SW 1271 (cell line): ENCODE data around the gene TPPP.

ENCODE experiments used
- DNase-seq, 2 experiments: peaks; one replicate each; lab custom pipeline; 2025; lab: John Stamatoyannopoulos, UW

TPPP gene

GRCh38 chr5:665541-665955 lies 27.6 kb downstream of the TPPP start:
- peak in 1 of 2 experiments; percentile 29 for DNase-seq

GRCh38 chr5:664994-665360 lies 28.2 kb downstream of the TPPP start:
- no peak for DNase-seq

GRCh38 chr5:664343-664993 lies 28.7 kb downstream of the TPPP start:
- DNase-seq, result no peak

- no peak for DNase-seq
Measured at GRCh38 chr5:663436-664342, 29.5 kb downstream of the TPPP start.

GRCh38 chr5:662751-663435 lies 30.3 kb downstream of the TPPP start:
- no peak for DNase-seq

GRCh38 chr5:661891-662750 lies 31.0 kb downstream of the TPPP start:
- no peak for DNase-seq

GRCh38 chr5:660491-661030 lies 32.6 kb downstream of the TPPP start:
- no peak for DNase-seq

- no peak for DNase-seq
Measured at GRCh38 chr5:659496-660263, 33.5 kb downstream of the TPPP start.

GRCh38 chr5:658103-658502 lies 35.0 kb downstream of the TPPP start:
- no peak for DNase-seq

GRCh38 chr5:657570-657969 lies 35.6 kb downstream of the TPPP start:
- no peak for DNase-seq

GRCh38 chr5:655406-655805 lies 37.7 kb downstream of the TPPP start:
- DNase-seq, result no peak

- no peak for DNase-seq
Measured at GRCh38 chr5:654071-654778, 38.9 kb downstream of the TPPP start.

GRCh38 chr5:652773-653350 lies 40.3 kb downstream of the TPPP start:
- no peak for DNase-seq

- DNase-seq, result no peak
Measured at GRCh38 chr5:652023-652515, 41.1 kb downstream of the TPPP start.

GRCh38 chr5:651296-652022 lies 41.7 kb downstream of the TPPP start:
- no peak for DNase-seq

- no peak for DNase-seq
Measured at GRCh38 chr5:647727-648126, 45.4 kb downstream of the TPPP start.

GRCh38 chr5:647311-647710 lies 45.8 kb downstream of the TPPP start:
- no peak for DNase-seq

GRCh38 chr5:646396-647201 lies 46.6 kb downstream of the TPPP start:
- no peak for DNase-seq
